IMR-90 (cell line): ENCODE results near the gene NT5M. TPM values are rescaled to one million over a fixed set of nuclear protein-coding genes. Genes with fewer than 3 reads are reported as not detected.

Experiments
- ATAC-seq: fragments of 200-7000 bp; cut with Tn5 transposase; 2 replicates; pipeline ENCODE4 v1.9.1; 2020; ENCODE audit warnings: low read depth, mild to moderate bottlenecking, moderate library complexity
- BruUV-seq: library from RNA; stranded (reverse); fragments of 400-500 nt; replicated peaks from 2 replicates; lab custom pipeline; 2021; lab: Mats Ljungman, UMichigan
- CTCF ChIA-PET: fragments of 300-600 bp; formaldehyde crosslinking; extraction: SDS; loops from one replicate; lab custom pipeline; 2021; ENCODE audit warnings: antibody characterized with exemption; lab: Yijun Ruan, JAX
- POLR2A ChIA-PET: fragments of 300-600 bp; sonication (Branson Sonifier 250); formaldehyde crosslinking; loops from one replicate; lab custom pipeline; 2022; ENCODE audit warnings: antibody characterized with exemption; ENCODE audit not compliant: unreplicated experiment; lab: Charles Lee
- DNase-seq: peaks from one replicate; pipeline ENCODE4 v3.0.0; 2013
- H2AFZ ChIP-seq: replicated peaks from 2 replicates; pipeline ENCODE3; 2013; ENCODE audit warnings: low read length, mild to moderate bottlenecking; ENCODE audit not compliant: poor library complexity
- H2AK5ac ChIP-seq: 2 replicates; pipeline ENCODE4 v1.6.1; 2013; ENCODE audit warnings: low read depth, low read length, inconsistent platforms
- H2AK9ac ChIP-seq: replicated peaks from 2 replicates; pipeline ENCODE3; 2013; ENCODE audit warnings: mild to moderate bottlenecking, low read depth, low read length, moderate library complexity; ENCODE audit not compliant: poor library complexity
- H2BK120ac ChIP-seq: 2 replicates; pipeline ENCODE4 v1.6.1; 2013; ENCODE audit warnings: low read depth, low read length, inconsistent platforms
- H2BK15ac ChIP-seq: 3 replicates; pipeline ENCODE4 v1.6.1; 2013; ENCODE audit warnings: low read depth, low read length, inconsistent platforms
- H2BK20ac ChIP-seq: 2 replicates; pipeline ENCODE4 v1.6.1; 2013; ENCODE audit warnings: low read depth, mild to moderate bottlenecking, inconsistent platforms, low read length, moderate library complexity
- H2BK5ac ChIP-seq: 2 replicates; pipeline ENCODE4 v1.6.1; 2013; ENCODE audit warnings: mild to moderate bottlenecking, low read depth, low read length, inconsistent platforms; ENCODE audit not compliant: poor library complexity, severe bottlenecking
- H3K14ac ChIP-seq: replicated peaks from 2 replicates; pipeline ENCODE4 v1.6.1; 2013; ENCODE audit warnings: low read depth, low read length, inconsistent platforms
- H3K18ac ChIP-seq: 2 replicates; pipeline ENCODE4 v1.6.1; 2013; ENCODE audit warnings: low read depth, low read length, control low read depth
- H3K23ac ChIP-seq: 2 replicates; pipeline ENCODE4 v1.6.1; 2013; ENCODE audit warnings: low read depth, low read length, inconsistent platforms
- H3K27ac ChIP-seq: 2 replicates; pipeline ENCODE4 v1.5.1; 2013; ENCODE audit warnings: mild to moderate bottlenecking, control low read depth, low read length; ENCODE audit not compliant: insufficient read depth
- H3K27me3 ChIP-seq: 2 replicates; pipeline ENCODE4 v1.6.1; 2013; ENCODE audit warnings: low read length; ENCODE audit not compliant: control insufficient read depth, insufficient read depth
- H3K36me3 ChIP-seq: 2 replicates; pipeline ENCODE4 v1.6.1; 2013; ENCODE audit warnings: low read length, mixed read lengths; ENCODE audit not compliant: control insufficient read depth, insufficient read depth
- H3K4ac ChIP-seq: 2 replicates; pipeline ENCODE4 v1.6.1; 2013; ENCODE audit warnings: low read depth, low read length, inconsistent platforms
- H3K4me1 ChIP-seq: 2 replicates; pipeline ENCODE4 v1.6.1; 2013; ENCODE audit warnings: low read length, mixed read lengths; ENCODE audit not compliant: control insufficient read depth, insufficient read depth
- H3K4me2 ChIP-seq: 2 replicates; pipeline ENCODE4 v1.6.1; 2013; ENCODE audit warnings: low read depth, mild to moderate bottlenecking, control low read depth, low read length, moderate library complexity
- H3K4me3 ChIP-seq: 2 replicates; pipeline ENCODE4 v1.5.1; 2013; ENCODE audit warnings: low read depth, mild to moderate bottlenecking, control low read depth, low read length, moderate library complexity; ENCODE audit not compliant: insufficient read depth
- H3K56ac ChIP-seq: 2 replicates; pipeline ENCODE4 v1.6.1; 2013; ENCODE audit warnings: low read length, inconsistent platforms; ENCODE audit not compliant: insufficient read depth; ENCODE audit errors: extremely low read depth
- H3K79me1 ChIP-seq, 2 experiments: 2 replicates each; pipeline ENCODE4 v1.6.1; 2013; ENCODE audit warnings: low read length in 2 of 2, inconsistent platforms in 1 of 2, low read depth in 1 of 2
- H3K9ac ChIP-seq: 2 replicates; pipeline ENCODE4 v1.6.1; 2013; ENCODE audit warnings: low read depth, low read length, control low read depth
- H3K9me1 ChIP-seq: 2 replicates; pipeline ENCODE4 v1.6.1; 2013; ENCODE audit warnings: low read length, inconsistent platforms; ENCODE audit not compliant: insufficient read depth
- H3K9me3 ChIP-seq: 2 replicates; pipeline ENCODE4 v1.6.1; 2013; ENCODE audit warnings: low read length; ENCODE audit not compliant: control insufficient read depth, insufficient read depth
- H4K20me1 ChIP-seq: 2 replicates; pipeline ENCODE4 v1.6.1; 2013; ENCODE audit warnings: low read length, inconsistent platforms; ENCODE audit not compliant: insufficient read depth
- H4K5ac ChIP-seq: 2 replicates; pipeline ENCODE4 v1.6.1; 2013; ENCODE audit warnings: mild to moderate bottlenecking, low read depth, low read length, control low read depth
- H4K8ac ChIP-seq, 2 experiments: 2 replicates each; pipeline ENCODE4 v1.6.1; 2013; ENCODE audit warnings: low read depth in 2 of 2, low read length in 2 of 2, control low read depth in 1 of 2, inconsistent platforms in 1 of 2
- H4K91ac ChIP-seq: 2 replicates; pipeline ENCODE4 v1.6.1; 2013; ENCODE audit warnings: low read depth, low read length, inconsistent platforms; ENCODE audit not compliant: insufficient read depth
- CHD1 ChIP-seq: IDR thresholded peaks from 2 replicates; pipeline ENCODE4 v1.6.1; 2012; ENCODE audit warnings: low read depth, low read length, improper control_type of control experiment
- MAZ ChIP-seq: IDR thresholded peaks from 2 replicates; pipeline ENCODE4 v1.6.1; 2012; ENCODE audit warnings: low read depth, mild to moderate bottlenecking, low read length, improper control_type of control experiment, moderate library complexity, borderline replicate concordance
- MXI1 ChIP-seq: IDR thresholded peaks from 2 replicates; pipeline ENCODE4 v1.6.1; 2012; ENCODE audit warnings: low read depth, mild to moderate bottlenecking, low read length, moderate library complexity, borderline replicate concordance
- RCOR1 ChIP-seq: IDR thresholded peaks from 2 replicates; pipeline ENCODE4 v1.6.1; 2012; ENCODE audit warnings: mild to moderate bottlenecking, low read length, improper control_type of control experiment; ENCODE audit not compliant: insufficient replicate concordance
- WGBS, 2 experiments: methylation state at CpG; one replicate each; pipeline versions ENCODE4 v1.1.5 to v1.1.7; 2013; ENCODE audit warnings: missing lambda C conversion rate in 2 of 2; ENCODE audit not compliant: insufficient read length in 1 of 2; ENCODE audit errors: extremely low coverage in 2 of 2; 5-methylcytosine and 5-hydroxymethylcytosine counted together
- dilution Hi-C: fragments of 300-500 bp; cut with HindIII; formaldehyde crosslinking; loops from one replicate; pipeline ENCODE4 v1.14.3; 2018; ENCODE audit warnings: low sequenced_read_pairs; ENCODE audit not compliant: unreplicated experiment
- in situ Hi-C: fragments of 300-500 bp; cut with MboI; formaldehyde crosslinking; loops from 3 replicates; pipeline ENCODE4 v1.14.3; 2019; ENCODE audit warnings: low sequenced_read_pairs, inconsistent platforms, mixed read lengths
- intact Hi-C: fragments of 100-400 bp; cut with micrococcal nuclease; formaldehyde crosslinking; loops from 2 replicates; pipeline ENCODE4 v1.10.0; 2022
- polyA plus RNA-seq, 3 experiments: library from polyadenylated mRNA; depleted of rRNA; stranded (reverse); fragments of >200 nt; gene quantifications; 2 replicates each; pipeline ENCODE4 v1.2.3, GENCODE V29; 2012; ENCODE audit warnings: low replicate concordance in 1 of 3
- total RNA-seq: library from RNA; depleted of rRNA; stranded (reverse); fragments of >200 nt; gene quantifications from 2 replicates; pipeline ENCODE4 v1.2.3, GENCODE V29; 2012

Gene NT5M
- total and polyA plus RNA-seq, 2 of the 4 experiments (the other 2 are of a cell fraction): 0.18 to 0.32 TPM

- in situ Hi-C loops: loop anchor here (25.0 kb wide), 1 partner anchor 533 kb away; no protein-coding TSS in a partner anchor
- no peaks in the 10 kb centered on the region for H3K9me3 ChIP-seq
These were observed 50.7 kb downstream of the NT5M start for GRCh38 chr17:17353625-17354484.

More at GRCh38 chr17:17353625-17354484, 50.7 kb downstream of the NT5M start:
- no peak overlapping the region for H3K27ac ChIP-seq
- H3K4ac ChIP-seq: no peak overlapping the region
- ChIA-PET POLR2A (interaction anchor here (0.6 kb wide), 1 partner anchor 143 kb away, joined by 3 read pairs; no protein-coding TSS in a partner anchor), CTCF (no interaction called here)
- no peaks in the 10 kb centered on the region for H3K36me3 ChIP-seq
- H2BK120ac ChIP-seq: no peak overlapping the region
- no peak overlapping the region for H3K23ac ChIP-seq
- no TSS peak for BruUV-seq
- no peak overlapping the region for H4K91ac ChIP-seq
- intact Hi-C loops: loop anchor here (10.0 kb wide), 2 partner anchors 391 to 681 kb away; partner anchors contain the start of genes ATPAF2 and GID4
- H2BK5ac ChIP-seq: no peak overlapping the region
- H2BK15ac ChIP-seq: no peak overlapping the region
- no peak for ATAC-seq
- peaks cover 5% of the 10 kb centered on the region for H3K4me1 ChIP-seq
- H3K79me1 ChIP-seq: no peaks in the 10 kb centered on the region
- no peaks in the 10 kb centered on the region for H3K9me1 ChIP-seq
- H3K9ac ChIP-seq: no peak overlapping the region
- H2AK9ac ChIP-seq: no peak overlapping the region
- WGBS, 2 experiments: 80% methylated on average over 7 of the region's 15 CpGs; no CpG with 5 or more reads in 1 of the 2 experiments
- no peak overlapping the region for H4K8ac ChIP-seq
- no peak overlapping the region for H3K14ac ChIP-seq
- H2BK20ac ChIP-seq: no peak overlapping the region
- H3K56ac ChIP-seq: no peak overlapping the region
- no peak overlapping the region for H2AK5ac ChIP-seq
- no peaks in the 10 kb centered on the region; the same call in 1 of the 2 replicates for H4K20me1 ChIP-seq
- H3K27me3 ChIP-seq: no peaks in the 10 kb centered on the region; the same call in 1 of the 2 replicates
- DNase-seq: no peak
- no peak overlapping the region for H3K18ac ChIP-seq
- no peak for TF ChIP-seq RCOR1
- TF ChIP-seq MXI1: no peak
- no peak for TF ChIP-seq MAZ
- no peak for TF ChIP-seq CHD1
- H4K5ac ChIP-seq: no peak overlapping the region
- H2AFZ ChIP-seq: no peak overlapping the region
- H3K4me2 ChIP-seq: no peak overlapping the region
- dilution Hi-C loops: no loop called here
- H3K4me3 ChIP-seq: no peak overlapping the region
